NCI-H128 (cell line): ENCODE results near the gene UNC13B.

Experiments
- DNase-seq: peaks from one replicate; lab custom pipeline; 2025; ENCODE audit not compliant: unreplicated experiment; lab: John Stamatoyannopoulos, UW

The UNC13B gene

DNA sequence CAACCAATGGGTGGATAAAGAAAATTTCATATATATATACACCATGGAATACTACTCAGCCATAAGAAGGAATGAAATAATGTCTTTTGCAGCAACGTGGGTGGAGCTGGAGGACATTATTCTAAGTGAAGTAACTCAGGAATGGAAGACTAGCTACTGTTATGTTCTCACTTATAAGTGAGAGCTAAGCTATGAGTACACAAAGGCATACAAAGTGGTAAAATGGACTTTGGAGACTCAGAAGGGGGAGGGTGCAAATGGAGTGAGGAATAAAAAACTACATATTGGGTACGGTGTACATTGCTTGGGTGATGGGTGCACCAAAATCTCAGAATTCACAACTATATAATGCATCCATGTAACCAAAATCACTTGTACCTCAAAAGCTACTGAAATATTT is 260.9 kb downstream of the UNC13B start:
- no peak for DNase-seq

DNA sequence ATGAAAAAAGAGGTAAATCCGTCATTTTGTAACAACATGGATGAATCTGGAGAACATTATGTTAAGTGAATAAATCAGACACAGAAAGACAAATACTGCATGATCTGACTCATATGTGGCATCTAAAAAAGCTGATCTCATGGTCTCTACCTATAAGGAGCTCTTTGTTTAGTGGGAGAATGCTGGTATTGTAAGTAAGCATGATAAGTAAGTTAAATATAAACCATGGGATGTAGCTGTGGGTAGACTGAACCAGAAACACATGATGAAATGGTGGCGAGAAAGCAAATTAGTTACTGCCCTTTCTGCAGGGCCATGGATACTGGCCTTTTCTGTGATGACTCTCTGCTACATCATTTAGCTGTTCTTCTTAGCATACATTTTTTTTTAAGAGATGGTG is 261.7 kb downstream of the UNC13B start:
- no peak for DNase-seq

DNA sequence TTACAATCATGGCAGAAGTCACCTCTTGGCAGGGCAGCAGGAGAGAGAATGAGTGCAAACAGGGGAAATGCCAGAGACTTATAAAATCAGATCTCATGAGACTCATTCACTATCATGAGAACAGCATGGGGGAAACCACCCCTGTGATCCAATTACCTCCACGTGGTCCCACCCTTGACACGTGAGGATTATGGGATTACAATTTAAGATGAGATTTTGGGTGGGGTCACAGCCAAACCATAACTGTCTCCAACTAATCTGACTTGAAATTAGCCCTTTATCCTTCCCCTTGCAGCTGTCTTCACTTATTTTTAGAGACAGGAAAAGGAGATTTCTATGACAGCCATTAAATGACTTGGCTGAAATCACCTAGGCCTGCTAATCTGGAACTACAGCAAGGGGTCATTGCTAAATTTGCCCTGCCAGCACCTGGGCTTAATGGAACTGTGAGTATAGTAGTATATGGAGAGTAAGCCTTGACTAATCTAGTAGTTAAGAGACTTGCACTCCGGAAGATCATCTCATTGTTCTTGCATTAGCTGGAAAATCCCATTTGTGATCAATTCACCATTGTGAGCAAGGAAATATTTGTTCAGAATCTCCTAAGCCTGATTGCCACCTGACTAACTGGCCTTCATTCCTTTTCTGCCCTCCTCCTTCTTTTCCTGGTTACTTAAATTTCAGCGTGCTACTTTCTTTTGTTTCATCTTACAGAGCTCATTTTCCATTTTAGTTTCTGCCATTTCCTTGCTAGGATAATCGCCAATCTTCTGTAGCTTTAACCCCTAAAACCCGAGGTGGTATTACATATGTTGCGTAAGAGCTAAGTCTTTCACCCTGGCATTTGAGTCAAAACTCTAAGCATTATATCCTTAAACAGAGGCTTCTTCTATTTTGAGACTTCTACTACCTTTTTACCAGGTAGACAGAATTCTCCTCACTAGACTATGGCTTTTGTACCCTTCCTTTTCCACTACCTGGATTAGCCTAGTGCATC is 262.8 kb downstream of the UNC13B start:
- no peak for DNase-seq

- no peak for DNase-seq
Measured at GRCh38 chr9:35426627-35427026, 264.8 kb downstream of the UNC13B start.

- DNase-seq: no peak
Measured at GRCh38 chr9:35431467-35431866, 269.7 kb downstream of the UNC13B start.

DNA sequence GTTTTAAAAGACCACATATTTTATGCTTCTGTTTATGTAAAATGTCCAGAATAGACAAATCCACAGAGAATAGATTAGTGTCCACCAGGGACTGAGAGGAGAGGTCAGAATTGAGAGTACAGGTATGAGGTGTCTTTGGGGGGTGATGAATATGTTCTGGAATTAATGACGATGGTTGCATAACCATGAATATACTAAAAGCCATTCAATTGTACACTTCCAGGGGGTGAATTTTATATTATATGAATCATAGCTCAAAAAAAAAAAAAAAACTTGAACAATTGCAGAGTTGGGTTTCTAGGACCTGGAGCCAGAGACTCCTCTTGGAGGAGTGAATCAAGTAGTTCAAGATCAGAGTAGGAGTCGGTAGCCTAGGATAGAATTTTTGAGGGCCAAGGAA is 270.3 kb downstream of the UNC13B start:
- DNase-seq: no peak

DNA sequence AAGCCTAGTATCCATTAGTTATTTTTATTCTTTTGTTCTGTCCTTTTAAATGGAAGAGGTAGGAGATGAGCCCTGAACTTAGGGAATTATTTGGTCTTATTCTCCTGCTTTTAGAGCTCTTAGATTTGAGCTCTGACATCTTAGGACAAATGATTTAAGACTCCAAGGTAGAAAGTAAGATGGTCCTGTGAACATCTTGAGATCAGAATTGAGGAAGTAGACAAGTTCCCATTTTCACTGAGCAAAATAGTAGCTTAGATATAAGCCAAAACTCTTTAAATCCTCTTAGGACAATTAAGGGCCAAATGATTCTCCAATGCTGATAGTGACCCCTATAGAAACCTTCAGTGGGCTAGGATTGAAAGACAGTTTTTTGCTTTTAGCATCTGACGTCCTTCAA is 275.1 kb downstream of the UNC13B start:
- DNase-seq: no peak

DNA sequence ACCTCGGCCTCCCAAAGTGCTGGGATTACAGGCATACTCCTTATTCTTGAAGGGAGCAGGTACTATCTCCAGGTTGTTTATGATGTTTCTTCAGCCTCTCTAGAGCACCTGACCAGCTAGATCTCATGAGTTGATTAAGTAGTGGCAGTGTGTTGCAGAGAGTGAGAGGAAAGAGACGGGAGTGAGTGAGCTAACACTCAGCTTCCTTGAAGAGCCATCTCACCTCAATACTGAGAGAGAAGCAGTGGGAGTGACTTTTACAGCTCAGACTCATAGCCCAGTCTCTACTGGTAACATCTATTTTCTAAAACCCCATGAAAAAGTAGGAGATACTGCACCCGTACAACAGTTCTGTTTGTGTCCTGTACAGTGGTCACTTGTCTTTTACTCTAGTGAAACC is 284.2 kb downstream of the UNC13B start:
- no peak for DNase-seq

GRCh38 chr9:35448496-35448895 is 286.7 kb downstream of the UNC13B start:
- no peak for DNase-seq

GRCh38 chr9:35452481-35452880 is 290.7 kb downstream of the UNC13B start:
- DNase-seq: no peak

DNA sequence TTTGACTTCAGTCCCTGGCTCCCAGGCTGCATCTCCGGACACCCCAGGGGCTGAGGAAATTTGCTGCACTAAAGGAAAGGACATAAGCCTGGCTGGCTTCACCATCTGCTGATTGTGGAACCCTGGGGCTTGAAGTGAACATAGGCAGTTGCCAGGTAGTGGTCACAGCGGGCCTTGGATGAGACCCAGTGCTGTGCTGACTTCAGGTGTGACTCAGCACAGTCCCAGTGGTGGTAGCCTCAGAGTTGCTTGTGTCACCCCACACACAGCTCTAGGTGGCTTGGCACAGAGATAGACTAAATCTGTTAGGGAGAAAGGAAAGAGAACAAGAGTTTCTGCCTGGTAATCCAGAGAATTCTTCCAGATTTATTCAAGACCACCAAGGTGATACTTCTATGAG is 292.0 kb downstream of the UNC13B start:
- no peak for DNase-seq
